MCF 10A (cell line): ENCODE results near the gene RGSL1. TPM values are rescaled to one million over a fixed set of nuclear protein-coding genes. Genes with fewer than 3 reads are reported as not detected.

Experiments used
- BruUV-seq: library from RNA; stranded (reverse); fragments of 400-500 nt; replicated peaks from 2 replicates; lab custom pipeline; 2021; lab: Mats Ljungman, UMichigan
- CTCF ChIA-PET: fragments of 300-600 bp; sonication (Branson Sonifier 250); formaldehyde crosslinking; extraction: SDS; loops from one replicate; lab custom pipeline; 2021; ENCODE audit warnings: antibody characterized with exemption, inconsistent platforms; lab: Yijun Ruan, JAX
- POLR2A ChIA-PET: fragments of 300-600, 350-650 bp; sonication (Branson Sonifier 250); formaldehyde crosslinking; extraction: SDS; loops from one replicate; lab custom pipeline; 2020; ENCODE audit warnings: antibody characterized with exemption, inconsistent platforms; lab: Yijun Ruan, JAX
- DNase-seq: peaks from one replicate; pipeline ENCODE4 v3.0.0-alpha.2; 2018; ENCODE audit not compliant: unreplicated experiment
- H3K27ac Mint-ChIP-seq: one replicate; pipeline ENCODE4 v1.8.0; 2022; ENCODE audit warnings: mild to moderate bottlenecking, low read depth, mixed read lengths; ENCODE audit not compliant: unreplicated experiment
- H3K27me3 Mint-ChIP-seq: one replicate; pipeline ENCODE4 v1.8.0; 2022; ENCODE audit warnings: mixed read lengths; ENCODE audit not compliant: insufficient read depth, unreplicated experiment
- H3K36me3 Mint-ChIP-seq: one replicate; pipeline ENCODE4 v1.8.0; 2022; ENCODE audit warnings: mild to moderate bottlenecking, moderate library complexity, mixed read lengths; ENCODE audit not compliant: insufficient read depth, unreplicated experiment
- H3K4me1 Mint-ChIP-seq: one replicate; pipeline ENCODE4 v1.8.0; 2022; ENCODE audit warnings: mixed read lengths; ENCODE audit not compliant: insufficient read depth, unreplicated experiment
- H3K4me3 Mint-ChIP-seq: one replicate; pipeline ENCODE4 v1.8.0; 2022; ENCODE audit warnings: mild to moderate bottlenecking, moderate library complexity, mixed read lengths; ENCODE audit not compliant: unreplicated experiment
- H3K9me3 Mint-ChIP-seq: one replicate; pipeline ENCODE4 v1.8.0; 2022; ENCODE audit warnings: mixed read lengths; ENCODE audit not compliant: unreplicated experiment
- CTCF ChIP-seq: fragments of 200-600 bp; IDR thresholded peaks from one replicate; pipeline ENCODE4 v1.8.0; 2022; ENCODE audit warnings: antibody characterized with exemption, mild to moderate bottlenecking; ENCODE audit not compliant: unreplicated experiment
- intact Hi-C: fragments of 100-400 bp; cut with micrococcal nuclease; formaldehyde crosslinking; loops from 2 replicates; pipeline ENCODE4 v1.14.1; 2022
- total RNA-seq: library from RNA; stranded (reverse); gene quantifications from 2 replicates; pipeline ENCODE4 v1.2.3, GENCODE V29; 2022

Gene RGSL1
- total RNA-seq, 1 experiment from 2014 or later, result not detected

- no peaks in the 10 kb centered on the region for H3K36me3 Mint-ChIP-seq
- CTCF ChIA-PET, result interaction anchor here (0.9 kb wide), 1 partner anchor 15 kb away, joined by 3 read pairs; no protein-coding TSS in a partner anchor
- POLR2A ChIA-PET, result no interaction called here
These were observed 105.5 kb downstream of the RGSL1 start for GRCh38 chr1:182555493-182555892.

GRCh38 chr1:182556279-182556678 lies 106.3 kb downstream of the RGSL1 start:
- H3K36me3 Mint-ChIP-seq, result no peaks in the 10 kb centered on the region
- no TSS peak for BruUV-seq

More at GRCh38 chr1:182555493-182555892, 105.5 kb downstream of the RGSL1 start:
- intact Hi-C loops, result no loop called here
- Mint-ChIP-seq H3K27ac (no peak overlapping the region), H3K27me3 (no peaks in the 10 kb centered on the region), H3K9me3 (peaks cover 9% of the 10 kb centered on the region), H3K4me3 (no peak overlapping the region), H3K4me1 (no peaks in the 10 kb centered on the region)
- no peak for TF ChIP-seq CTCF
- no TSS peak for BruUV-seq
- no peak for DNase-seq

GRCh38 chr1:182560392-182560984 lies 110.5 kb downstream of the RGSL1 start:
- no peak for TF ChIP-seq CTCF
- ChIA-PET CTCF (interaction anchor here (0.7 kb wide), 1 partner anchor 13 kb away, joined by 3 read pairs; no protein-coding TSS in a partner anchor), POLR2A (no interaction called here)
- no TSS peak for BruUV-seq
- no peaks in the 10 kb centered on the region for H3K27me3 Mint-ChIP-seq
- no peaks in the 10 kb centered on the region for H3K4me1 Mint-ChIP-seq
- no peaks in the 10 kb centered on the region for H3K36me3 Mint-ChIP-seq
- no peak for DNase-seq
- H3K27ac Mint-ChIP-seq, result no peak overlapping the region
- H3K9me3 Mint-ChIP-seq, result no peaks in the 10 kb centered on the region
- H3K4me3 Mint-ChIP-seq, result no peak overlapping the region
- intact Hi-C loops, result no loop called here

More at GRCh38 chr1:182556279-182556678, 106.3 kb downstream of the RGSL1 start:
- ChIA-PET CTCF (no interaction called here), POLR2A (no interaction called here)
- no peak overlapping the region for H3K27ac Mint-ChIP-seq
- intact Hi-C loops, result no loop called here
- H3K4me1 Mint-ChIP-seq, result no peaks in the 10 kb centered on the region
- peaks cover 9% of the 10 kb centered on the region for H3K9me3 Mint-ChIP-seq
- no peak for TF ChIP-seq CTCF
- no peak overlapping the region for H3K4me3 Mint-ChIP-seq
- no peaks in the 10 kb centered on the region for H3K27me3 Mint-ChIP-seq
- peak; percentile 58 for DNase-seq

GRCh38 chr1:182561456-182561855 lies 111.5 kb downstream of the RGSL1 start:
- CTCF ChIA-PET, result interaction anchor here (0.5 kb wide), 1 partner anchor 262 kb away, joined by 3 read pairs; no protein-coding TSS in a partner anchor
- no peaks in the 10 kb centered on the region for H3K36me3 Mint-ChIP-seq
- POLR2A ChIA-PET, result interaction anchor here (0.6 to 1.7 kb wide), 3 partner anchors 12 to 77 kb away, joined by 3 to 5 read pairs (median 3); no protein-coding TSS in a partner anchor
- H3K27ac Mint-ChIP-seq, result no peak overlapping the region
- no peaks in the 10 kb centered on the region for H3K4me1 Mint-ChIP-seq
- no peak overlapping the region for H3K4me3 Mint-ChIP-seq
- no peak for DNase-seq
- H3K9me3 Mint-ChIP-seq, result no peaks in the 10 kb centered on the region
- no TSS peak for BruUV-seq
- no peak for TF ChIP-seq CTCF
- intact Hi-C loops, result no loop called here
- no peaks in the 10 kb centered on the region for H3K27me3 Mint-ChIP-seq
